Gastroesophageal sphincter (tissue), 4 donors: ENCODE results near the gene QRSL1. TPM values are rescaled to one million over a fixed set of nuclear protein-coding genes. Genes with fewer than 3 reads are reported as not detected.

ENCODE experiments used
- ATAC-seq: fragments of 150-250 bp; one replicate; pipeline ENCODE4 v1.9.1; 2016; ENCODE audit warnings: mild to moderate bottlenecking, moderate library complexity
- H3K27ac ChIP-seq, 4 donors: fragments of 200-600 bp; sonication (generic) in 3 of 4; 1 replicate in 3 of 4; 2 replicates in 1 of 4; pipeline ENCODE4 v1.5.1; 2016 to 2019
- H3K27me3 ChIP-seq: fragments of 200-600 bp; sonication (generic); one replicate; pipeline ENCODE4 v1.5.1; 2019
- H3K36me3 ChIP-seq, 2 donors: fragments of 200-600 bp; sonication (generic); one replicate each; pipeline ENCODE4 v1.5.1; 2019; ENCODE audit warnings: control low read depth in 1 of 2
- H3K4me1 ChIP-seq, 3 donors: fragments of 200-600 bp; sonication (generic); 1 replicate in 2 of 3; 2 replicates in 1 of 3; pipeline ENCODE4 v1.5.1; 2016 to 2019; ENCODE audit warnings: control low read depth in 2 of 3
- H3K4me3 ChIP-seq, 2 donors: fragments of 200-600 bp; sonication (generic); one replicate each; pipeline ENCODE4 v1.5.1; 2019; ENCODE audit warnings: mild to moderate bottlenecking in 1 of 2, moderate library complexity in 1 of 2
- H3K9me3 ChIP-seq, 3 donors: fragments of 200-600 bp; sonication (generic); one replicate each; pipeline ENCODE4 v1.5.1; 2017 to 2019; ENCODE audit warnings: control low read depth in 2 of 3
- CTCF ChIP-seq, 4 experiments: fragments of 200-600 bp in 2 of 4; fragments of 450-650 bp in 2 of 4; sonication (generic) in 1 of 4; IDR thresholded peaks; one replicate each; pipeline ENCODE4 v1.5.1; 2017 to 2019; ENCODE audit warnings: antibody characterized with exemption in 4 of 4, mild to moderate bottlenecking in 2 of 4, moderate library complexity in 2 of 4
- EP300 ChIP-seq: sonication (generic); formaldehyde crosslinking; IDR thresholded peaks from one replicate; pipeline ENCODE4 v1.6.1; 2017; ENCODE audit warnings: antibody characterized with exemption, mild to moderate bottlenecking
- POLR2A ChIP-seq, 2 donors: fragments of 450-650 bp; IDR thresholded peaks; one replicate each; pipeline ENCODE4 v1.6.1; 2017; ENCODE audit warnings: antibody characterized with exemption in 2 of 2, mild to moderate bottlenecking in 2 of 2, moderate library complexity in 1 of 2
- POLR2AphosphoS5 ChIP-seq: sonication (generic); formaldehyde crosslinking; IDR thresholded peaks from one replicate; pipeline ENCODE4 v1.6.1; 2017; ENCODE audit warnings: antibody characterized with exemption
- WGBS, 2 donors: methylation state at CpG; one replicate each; pipeline ENCODE4 v1.1.5; 2018; ENCODE audit warnings: low coverage in 1 of 2; 5-methylcytosine and 5-hydroxymethylcytosine counted together
- total RNA-seq, 4 donors: library from RNA; depleted of rRNA; stranded (reverse); fragments of >200 nt; gene quantifications; one replicate each; pipeline ENCODE4 v1.1.0, GENCODE V29; 2016

The QRSL1 gene
- total RNA-seq, 4 donors from 2014 or later = 7.5 to 10.3 (median 9.5) TPM

DNA sequence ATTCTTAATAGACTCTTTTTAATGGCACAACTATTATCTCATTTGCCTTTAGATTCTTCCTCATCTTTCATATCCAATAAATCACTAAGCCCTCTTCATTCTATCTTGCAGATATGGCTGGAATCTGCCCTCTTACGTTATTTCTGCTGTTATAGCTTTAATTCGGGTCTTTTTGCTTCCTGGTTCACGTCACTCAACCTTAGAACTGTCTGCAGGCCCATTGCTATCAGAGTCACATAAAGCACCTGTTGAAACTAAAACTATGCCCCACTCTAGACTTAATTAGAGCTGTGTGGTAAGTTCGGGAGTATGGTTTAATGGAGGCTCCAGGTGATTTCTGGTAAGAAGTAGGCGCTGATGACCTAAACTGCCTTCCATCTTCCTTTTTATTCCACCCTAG, 988 bp downstream of the QRSL1 start:
- Histone ChIP-seq H3K4me1 (peaks cover 0 to 25% (median 4%) of the 10 kb centered on the region in 3 donors), H3K4me3 (peak overlapping the region; percentile 74 to 82), H3K27ac (no peak overlapping the region), H3K27me3 (no peaks in the 10 kb centered on the region), H3K9me3 (no peaks in the 10 kb centered on the region), H3K36me3 (no peaks in the 10 kb centered on the region)
- WGBS, 2 donors = 40 to 83% methylated on average over 4 to 5 of the region's 5 CpGs
- no peak for ATAC-seq
- no peak for TF ChIP-seq EP300
- no peak for TF ChIP-seq POLR2A (IDR thresholded peaks at IDR 0.05)
- TF ChIP-seq CTCF (IDR thresholded peaks at IDR 0.05) = no peak

- Histone ChIP-seq H3K36me3 (no peaks in the 10 kb centered on the region), H3K9me3 (no peaks in the 10 kb centered on the region), H3K27ac (no peak overlapping the region), H3K27me3 (no peaks in the 10 kb centered on the region), H3K4me3 (no peak overlapping the region), H3K4me1 (peaks cover 0 to 25% (median 4%) of the 10 kb centered on the region in 3 donors)
- ATAC-seq = no peak
- TF ChIP-seq EP300 (no peak), POLR2AphosphoS5 (no peak), POLR2A (IDR thresholded peaks at IDR 0.05) (no peak), CTCF (IDR thresholded peaks at IDR 0.05) (no peak)
- WGBS, 2 donors = 64 to 75% methylated on average over 1 of the region's 1 CpG
Observed at GRCh38 chr6:106631346-106631745, 2.0 kb downstream of the QRSL1 start.

GRCh38 chr6:106634565-106634964, 5.2 kb downstream of the QRSL1 start:
- peaks cover 0 to 12% (median 4%) of the 10 kb centered on the region in 3 donors for H3K4me1 ChIP-seq
- no peaks in the 10 kb centered on the region for H3K9me3 ChIP-seq
- no peaks in the 10 kb centered on the region for H3K36me3 ChIP-seq
- no peaks in the 10 kb centered on the region for H3K27me3 ChIP-seq
- TF ChIP-seq POLR2A (IDR thresholded peaks at IDR 0.05) = no peak
- no peak for TF ChIP-seq EP300
- no peak for TF ChIP-seq POLR2AphosphoS5
- no peak for TF ChIP-seq CTCF (IDR thresholded peaks at IDR 0.05)
- H3K27ac ChIP-seq = no peak overlapping the region
- H3K4me3 ChIP-seq = no peak overlapping the region
- ATAC-seq = no peak
- WGBS, 2 donors = 100% methylated on average over 5 of the region's 5 CpGs; no CpG with 5 or more reads in 1 of the 2 donors

DNA sequence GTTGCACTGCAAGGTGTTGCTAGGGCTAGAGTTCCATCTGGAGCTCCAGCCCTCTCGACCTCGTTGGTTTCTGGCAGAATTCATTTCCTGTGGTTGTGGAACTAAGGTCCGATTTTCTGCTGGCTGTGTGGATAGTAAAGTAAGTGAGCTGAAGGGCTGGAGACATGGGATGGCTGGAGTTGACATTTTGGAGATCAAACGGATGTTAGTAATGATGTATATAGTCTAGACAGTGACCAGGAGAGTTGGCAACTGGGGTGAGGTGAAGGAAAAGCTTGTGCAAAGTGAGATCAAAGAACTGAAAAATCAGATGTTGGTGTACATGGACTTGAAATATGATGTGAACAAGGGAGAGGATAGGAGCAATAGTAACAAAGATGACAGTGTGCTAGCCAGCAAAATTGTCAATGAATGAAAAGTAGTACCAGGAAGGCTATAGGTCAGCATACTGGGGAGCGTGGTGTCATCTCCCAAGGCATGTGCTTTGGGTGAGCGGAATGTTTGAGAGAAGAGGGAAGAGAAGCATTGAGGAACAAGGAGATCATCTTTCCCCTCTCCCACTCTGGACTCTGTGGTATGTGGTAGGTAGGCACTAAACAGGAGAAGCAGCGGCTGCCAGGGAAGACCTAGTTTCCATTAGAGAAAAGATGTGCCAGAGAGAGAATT, 7.8 kb downstream of the QRSL1 start:
- Histone ChIP-seq H3K36me3 (peaks cover 0 to 16% of the 10 kb centered on the region in 2 donors), H3K27me3 (no peaks in the 10 kb centered on the region), H3K27ac (no peak overlapping the region), H3K4me1 (no peaks in the 10 kb centered on the region), H3K4me3 (no peak overlapping the region), H3K9me3 (no peaks in the 10 kb centered on the region)
- TF ChIP-seq POLR2AphosphoS5 (no peak), POLR2A (IDR thresholded peaks at IDR 0.05) (no peak), EP300 (no peak), CTCF (IDR thresholded peaks at IDR 0.05) (no peak)
- WGBS, 2 donors = 80 to 96% methylated on average over 3 to 4 of the region's 7 CpGs
- ATAC-seq = no peak

GRCh38 chr6:106637717-106638341, 8.5 kb downstream of the QRSL1 start:
- Histone ChIP-seq H3K27me3 (no peaks in the 10 kb centered on the region), H3K36me3 (peaks cover 0 to 23% of the 10 kb centered on the region in 2 donors), H3K27ac (no peak overlapping the region), H3K4me1 (no peaks in the 10 kb centered on the region), H3K4me3 (no peak overlapping the region), H3K9me3 (no peaks in the 10 kb centered on the region)
- TF ChIP-seq POLR2AphosphoS5 = no peak
- no peak for TF ChIP-seq POLR2A (IDR thresholded peaks at IDR 0.05)
- TF ChIP-seq CTCF (IDR thresholded peaks at IDR 0.05) = no peak
- no peak for TF ChIP-seq EP300
- WGBS, 2 donors = 68 to 70% methylated on average over 6 of the region's 6 CpGs
- ATAC-seq = no peak
